ENCODE data around the gene BGN. TPM values are rescaled to one million over a fixed set of nuclear protein-coding genes. Genes with fewer than 3 reads are reported as not detected.

The BGN gene
- total and polyA plus RNA-seq, 4 donors, result 77.9 to 161 (median 126) TPM

DNA sequence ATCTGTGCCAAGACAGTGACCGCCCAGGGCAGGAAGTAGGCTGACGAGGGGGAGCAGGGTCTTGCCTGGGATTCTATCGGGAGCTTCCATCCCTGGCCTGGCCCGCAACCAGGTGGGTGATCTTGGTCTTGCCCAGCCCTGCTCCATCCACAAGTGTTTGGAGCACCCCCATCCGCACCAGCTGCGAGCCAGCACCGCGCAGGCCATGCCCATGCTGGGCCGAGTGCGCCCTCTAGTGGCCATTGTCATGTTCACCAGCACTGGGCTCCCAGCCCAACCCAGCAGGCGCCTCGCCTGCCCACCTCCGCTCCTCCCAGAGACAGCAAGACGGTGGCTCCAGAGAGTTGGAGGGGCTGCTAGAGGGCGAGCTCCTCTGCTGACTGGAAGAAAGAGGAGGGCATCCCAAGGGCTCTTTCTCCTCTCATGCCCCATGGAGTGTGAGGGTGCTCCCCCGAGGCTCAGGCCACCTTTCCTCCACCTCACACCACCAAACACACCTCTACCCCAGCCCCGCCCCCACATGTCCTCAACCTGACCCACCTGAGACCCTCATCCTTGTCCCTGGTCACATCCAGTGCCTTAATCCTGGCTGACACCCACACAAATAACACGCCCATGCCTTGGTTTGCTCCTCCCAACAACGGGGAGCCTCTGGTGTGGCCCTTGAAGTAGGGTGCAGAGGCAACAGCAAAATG, 12.9 kb downstream of the BGN start:
- no peaks in the 10 kb centered on the region for H3K27me3 ChIP-seq (ENCODE audit: control insufficient read depth in 3 of 3, insufficient read depth in 3 of 3, low read length in 2 of 3)
- H3K36me3 ChIP-seq (ENCODE audit: control insufficient read depth in 4 of 4, insufficient read depth in 4 of 4, low read length in 4 of 4), result peaks cover 0 to 5% (median 0%) of the 10 kb centered on the region in 4 donors
- H3K9ac ChIP-seq (ENCODE audit: insufficient read depth in 1 of 2, low read length in 2 of 2), result no peak overlapping the region
- H3K4me3 ChIP-seq, result no peak overlapping the region
- ATAC-seq (ENCODE audit: insufficient read depth, low FRiP score) (peak; percentile 83), DNase-seq (peak; percentile 71 to 82 (median 79))
- WGBS, 2 donors, result 16 to 26% methylated on average over 8 to 19 of the region's 19 CpGs
- peaks cover 0 to 3% (median 0%) of the 10 kb centered on the region in 4 donors for H3K9me3 ChIP-seq (ENCODE audit: control insufficient read depth in 4 of 4, insufficient read depth in 3 of 4, low read length in 3 of 4)
- H3K4me1 ChIP-seq (ENCODE audit: control insufficient read depth in 5 of 5, insufficient read depth in 5 of 5, low read length in 5 of 5), result no peaks in the 10 kb centered on the region
- TF ChIP-seq, protein P1, sequence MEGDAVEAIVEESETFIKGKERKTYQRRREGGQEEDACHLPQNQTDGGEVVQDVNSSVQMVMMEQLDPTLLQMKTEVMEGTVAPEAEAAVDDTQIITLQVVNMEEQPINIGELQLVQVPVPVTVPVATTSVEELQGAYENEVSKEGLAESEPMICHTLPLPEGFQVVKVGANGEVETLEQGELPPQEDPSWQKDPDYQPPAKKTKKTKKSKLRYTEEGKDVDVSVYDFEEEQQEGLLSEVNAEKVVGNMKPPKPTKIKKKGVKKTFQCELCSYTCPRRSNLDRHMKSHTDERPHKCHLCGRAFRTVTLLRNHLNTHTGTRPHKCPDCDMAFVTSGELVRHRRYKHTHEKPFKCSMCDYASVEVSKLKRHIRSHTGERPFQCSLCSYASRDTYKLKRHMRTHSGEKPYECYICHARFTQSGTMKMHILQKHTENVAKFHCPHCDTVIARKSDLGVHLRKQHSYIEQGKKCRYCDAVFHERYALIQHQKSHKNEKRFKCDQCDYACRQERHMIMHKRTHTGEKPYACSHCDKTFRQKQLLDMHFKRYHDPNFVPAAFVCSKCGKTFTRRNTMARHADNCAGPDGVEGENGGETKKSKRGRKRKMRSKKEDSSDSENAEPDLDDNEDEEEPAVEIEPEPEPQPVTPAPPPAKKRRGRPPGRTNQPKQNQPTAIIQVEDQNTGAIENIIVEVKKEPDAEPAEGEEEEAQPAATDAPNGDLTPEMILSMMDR (IDR thresholded peaks at IDR 0.05; ENCODE audit: control extremely low read depth, extremely low read depth), result peak; percentile 90
- H3K27ac ChIP-seq (ENCODE audit: low read depth in 1 of 2, low read length in 1 of 2), result no peak overlapping the region

- Histone ChIP-seq H3K27me3 (ENCODE audit: control insufficient read depth in 3 of 3, insufficient read depth in 3 of 3, low read length in 2 of 3) (no peaks in the 10 kb centered on the region), H3K9ac (ENCODE audit: insufficient read depth in 1 of 2, low read length in 2 of 2) (no peak overlapping the region), H3K27ac (ENCODE audit: low read depth in 1 of 2, low read length in 1 of 2) (no peak overlapping the region), H3K36me3 (ENCODE audit: control insufficient read depth in 4 of 4, insufficient read depth in 4 of 4, low read length in 4 of 4) (peaks cover 0 to 5% (median 0%) of the 10 kb centered on the region in 4 donors), H3K4me3 (no peak overlapping the region), H3K4me1 (ENCODE audit: control insufficient read depth in 5 of 5, insufficient read depth in 5 of 5, low read length in 5 of 5) (no peaks in the 10 kb centered on the region), H3K9me3 (ENCODE audit: control insufficient read depth in 4 of 4, insufficient read depth in 3 of 4, low read length in 3 of 4) (peaks cover 0 to 3% (median 0%) of the 10 kb centered on the region in 4 donors)
- 82 to 88% methylated on average over 7 to 14 of the region's 14 CpGs for WGBS, 2 donors
- ATAC-seq (ENCODE audit: insufficient read depth, low FRiP score) (no peak), DNase-seq (no peak)
- TF ChIP-seq, protein P1 (IDR thresholded peaks at IDR 0.05; ENCODE audit: control extremely low read depth, extremely low read depth), result no peak
Observed at GRCh38 chrX:153509592-153509991, 14.8 kb downstream of the BGN start.

DNA sequence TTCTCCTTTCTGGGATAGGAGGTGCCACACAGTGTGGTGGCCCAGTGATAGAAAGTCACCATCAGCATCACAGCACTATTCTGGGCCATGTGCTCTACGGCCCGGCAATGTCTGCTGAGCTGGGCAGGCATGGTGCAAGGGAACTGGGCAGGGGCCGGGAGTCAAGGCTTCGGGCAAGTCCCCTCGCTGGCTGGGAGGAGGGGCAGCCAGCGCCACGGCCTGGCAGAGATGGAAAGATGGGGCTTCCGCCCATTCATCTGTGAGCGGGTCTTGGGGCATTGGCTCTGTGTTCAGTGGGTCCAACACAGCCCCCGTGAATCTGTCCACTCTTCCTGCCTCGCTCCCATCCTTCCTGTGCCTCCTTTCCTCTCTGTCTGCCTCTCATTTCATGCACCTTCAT, 15.6 kb downstream of the BGN start:
- 63 to 69% methylated on average over 2 to 11 of the region's 11 CpGs for WGBS, 2 donors

More for the DNA sequence above, 15.6 kb downstream of the BGN start:
- no peak for DNase-seq
- TF ChIP-seq, protein P1 (IDR thresholded peaks at IDR 0.05; ENCODE audit: control extremely low read depth, extremely low read depth), result no peak
- Histone ChIP-seq H3K4me3 (no peak overlapping the region), H3K9ac (ENCODE audit: insufficient read depth in 1 of 2, low read length in 2 of 2) (no peak overlapping the region), H3K27ac (ENCODE audit: low read depth in 1 of 2, low read length in 1 of 2) (no peak overlapping the region), H3K27me3 (ENCODE audit: control insufficient read depth in 3 of 3, insufficient read depth in 3 of 3, low read length in 2 of 3) (peaks cover 0 to 2% (median 1%) of the 10 kb centered on the region in 3 donors), H3K4me1 (ENCODE audit: control insufficient read depth in 5 of 5, insufficient read depth in 5 of 5, low read length in 5 of 5) (no peaks in the 10 kb centered on the region), H3K9me3 (ENCODE audit: control insufficient read depth in 4 of 4, insufficient read depth in 3 of 4, low read length in 3 of 4) (peaks cover 0 to 3% (median 0%) of the 10 kb centered on the region in 4 donors), H3K36me3 (ENCODE audit: control insufficient read depth in 4 of 4, insufficient read depth in 4 of 4, low read length in 4 of 4) (peaks cover 0 to 5% (median 0%) of the 10 kb centered on the region in 4 donors)
- ATAC-seq (ENCODE audit: insufficient read depth, low FRiP score), result no peak

Data from lung (tissue), 12 donors.